GM12878 (cell line): ENCODE results near the gene C17orf107. TPM values are rescaled to one million over a fixed set of nuclear protein-coding genes. Genes with fewer than 3 reads are reported as not detected.

Experiments used
- ATAC-seq: fragments of 200-7000 bp; cut with Tn5 transposase; 3 replicates; pipeline ENCODE4 v1.9.1; 2020; ENCODE audit warnings: mild to moderate bottlenecking, moderate library complexity
- BruUV-seq: library from RNA; stranded (reverse); fragments of 400-500 nt; replicated peaks from 2 replicates; lab custom pipeline; 2021; lab: Mats Ljungman, UMichigan
- CTCF ChIA-PET: fragments of 300-600 bp; sonication (Branson Sonifier 250); formaldehyde crosslinking; extraction: SDS; loops from one replicate; lab custom pipeline; 2021; ENCODE audit warnings: inconsistent platforms; lab: Yijun Ruan, JAX
- POLR2A ChIA-PET: fragments of 350-600 bp; formaldehyde crosslinking; extraction: SDS; loops from one replicate; lab custom pipeline; 2021; ENCODE audit warnings: inconsistent platforms; lab: Charles Lee
- RAD21 ChIA-PET: fragments of 300-600 bp; sonication (Branson Sonifier 250); formaldehyde crosslinking; loops from one replicate; lab custom pipeline; 2023; ENCODE audit warnings: antibody characterized with exemption; ENCODE audit not compliant: unreplicated experiment; lab: Charles Lee
- SMC1A ChIA-PET: fragments of 300-600 bp; sonication (Branson Sonifier 250); formaldehyde crosslinking; loops from one replicate; lab custom pipeline; 2023; ENCODE audit not compliant: unreplicated experiment, uncharacterized antibody; lab: Charles Lee
- DNase-seq: peaks from one replicate; pipeline ENCODE4 v3.0.0-alpha.2; 2011; ENCODE audit warnings: low read depth, low spot score
- FAIRE-seq: peaks from 3 replicates; lab custom pipeline; 2011; peaks lifted over from hg19 to GRCh38; lab: Jason Lieb, UNC
- H2AFZ ChIP-seq: 2 replicates; pipeline ENCODE4 v1.6.0; 2011; ENCODE audit warnings: low read depth, low read length, control low read depth; ENCODE audit not compliant: control insufficient read depth
- H3K27ac ChIP-seq: 2 replicates; pipeline ENCODE4 v1.5.1; 2011; ENCODE audit warnings: control low read depth; ENCODE audit not compliant: control insufficient read depth, insufficient read depth
- H3K27me3 ChIP-seq, 2 experiments: replicated peaks in 1 of 2; 2 replicates each; pipeline versions ENCODE4 v1.6.0 to v1.6.1; 2011; ENCODE audit warnings: low read length in 1 of 2; ENCODE audit not compliant: control insufficient read depth in 2 of 2, insufficient read depth in 2 of 2
- H3K36me3 ChIP-seq, 2 experiments: 2 replicates each; pipeline ENCODE4 v1.5.1; 2011; ENCODE audit warnings: low read length in 1 of 2; ENCODE audit not compliant: control insufficient read depth in 2 of 2, insufficient read depth in 2 of 2
- H3K4me1 ChIP-seq: 2 replicates; pipeline ENCODE4 v1.6.1; 2011; ENCODE audit warnings: mild to moderate bottlenecking, low read length, moderate library complexity, mixed read lengths; ENCODE audit not compliant: control insufficient read depth, insufficient read depth
- H3K4me2 ChIP-seq: 2 replicates; pipeline ENCODE4 v1.6.0; 2011; ENCODE audit warnings: control low read depth; ENCODE audit not compliant: control insufficient read depth, insufficient read depth
- H3K4me3 ChIP-seq: fragments of 200-600 bp; sonication (generic); 2 replicates; pipeline ENCODE4 v1.5.1; 2016
- H3K79me2 ChIP-seq: 2 replicates; pipeline ENCODE4 v1.6.0; 2011; ENCODE audit warnings: low read length; ENCODE audit not compliant: control insufficient read depth, insufficient read depth
- H3K9ac ChIP-seq: 2 replicates; pipeline ENCODE4 v1.8.0; 2011; ENCODE audit warnings: low read length, control low read depth, mixed read lengths; ENCODE audit not compliant: control insufficient read depth, insufficient read depth
- H3K9me3 ChIP-seq: replicated peaks from 3 replicates; pipeline ENCODE4 v1.5.1; 2011; ENCODE audit warnings: mild to moderate bottlenecking, low read length; ENCODE audit not compliant: control insufficient read depth, insufficient read depth
- H4K20me1 ChIP-seq: 2 replicates; pipeline ENCODE4 v1.6.0; 2011; ENCODE audit not compliant: control insufficient read depth, insufficient read depth
- BACH1 ChIP-seq: fragments of 450-650 bp; IDR thresholded peaks from 2 replicates; pipeline ENCODE4 v1.6.1; 2017; ENCODE audit warnings: mild to moderate bottlenecking, borderline replicate concordance
- BMI1 ChIP-seq: fragments of 450-650 bp; IDR thresholded peaks from 2 replicates; pipeline ENCODE4 v1.6.1; 2016; ENCODE audit warnings: mild to moderate bottlenecking, moderate library complexity, borderline replicate concordance
- GATAD2B ChIP-seq: fragments of 450-650 bp; conservative IDR thresholded peaks from 2 replicates; pipeline ENCODE4 v1.6.1; 2017; ENCODE audit warnings: low read depth, mild to moderate bottlenecking, moderate library complexity
- IKZF2 ChIP-seq, 2 experiments: fragments of 450-650 bp; IDR thresholded peaks; 2 replicates each; pipeline ENCODE4 v1.6.1; 2017; ENCODE audit warnings: mild to moderate bottlenecking in 2 of 2, moderate library complexity in 2 of 2
- KLF5 ChIP-seq: fragments of 450-650 bp; IDR thresholded peaks from 2 replicates; pipeline ENCODE4 v1.6.1; 2014; ENCODE audit warnings: mild to moderate bottlenecking; ENCODE audit not compliant: partially characterized antibody
- MEF2A ChIP-seq: IDR thresholded peaks from 2 replicates; pipeline ENCODE4 v1.6.1; 2011; ENCODE audit warnings: low read depth, mild to moderate bottlenecking, low read length, moderate library complexity; ENCODE audit not compliant: insufficient read depth
- MEF2B ChIP-seq: fragments of 450-650 bp; IDR thresholded peaks from 2 replicates; pipeline ENCODE4 v1.6.1; 2018; ENCODE audit warnings: mild to moderate bottlenecking, moderate library complexity; ENCODE audit not compliant: partially characterized antibody, poor library complexity, severe bottlenecking
- MXI1 ChIP-seq: fragments of 150-350 bp; IDR thresholded peaks from 2 replicates; pipeline ENCODE4 v1.6.1; 2011; ENCODE audit warnings: low read depth, mild to moderate bottlenecking, inconsistent platforms, low read length, improper control_type of control experiment
- MYC ChIP-seq: IDR thresholded peaks from 2 replicates; pipeline ENCODE4 v1.6.1; 2011; ENCODE audit warnings: mild to moderate bottlenecking, low read length, moderate library complexity, inconsistent platforms; ENCODE audit not compliant: insufficient read depth, insufficient replicate concordance, insufficient read length, severe bottlenecking
- PAX5 ChIP-seq: IDR thresholded peaks from 2 replicates; pipeline ENCODE4 v1.6.1; 2011; ENCODE audit warnings: low read depth, low read length, borderline replicate concordance
- RAD51 ChIP-seq: fragments of 450-650 bp; IDR thresholded peaks from 2 replicates; pipeline ENCODE4 v1.6.1; 2016; ENCODE audit warnings: moderate library complexity, mild to moderate bottlenecking, inconsistent platforms
- RB1 ChIP-seq: fragments of 450-650 bp; formaldehyde crosslinking; IDR thresholded peaks from 2 replicates; pipeline ENCODE4 v1.6.1; 2017; ENCODE audit warnings: mild to moderate bottlenecking, borderline replicate concordance
- SIX5 ChIP-seq: IDR thresholded peaks from 2 replicates; pipeline ENCODE4 v1.6.1; 2011; ENCODE audit warnings: mild to moderate bottlenecking, low read depth, low read length, moderate library complexity; ENCODE audit not compliant: severe bottlenecking
- SPI1 ChIP-seq: IDR thresholded peaks from 2 replicates; pipeline ENCODE4 v1.6.1; 2011; ENCODE audit warnings: low read depth, mild to moderate bottlenecking, low read length, moderate library complexity, borderline replicate concordance; ENCODE audit not compliant: insufficient read depth
- YBX1 ChIP-seq: fragments of 450-650 bp; IDR thresholded peaks from 2 replicates; pipeline ENCODE4 v1.6.1; 2016; ENCODE audit warnings: antibody characterized with exemption
- ZNF274 ChIP-seq: IDR thresholded peaks from one replicate; pipeline ENCODE4 v1.8.0; 2011; ENCODE audit not compliant: insufficient read length, insufficient read depth
- WGBS: methylation state at CpG from one replicate; pipeline ENCODE4 v1.1.6; 2016; ENCODE audit warnings: low lambda C conversion rate; ENCODE audit not compliant: insufficient replicate concordance, insufficient coverage; ENCODE audit errors: missing lambda C conversion rate; 5-methylcytosine and 5-hydroxymethylcytosine counted together
- in situ Hi-C: fragments of 300-500 bp; cut with MboI; formaldehyde crosslinking; loops from 9 replicates; pipeline ENCODE4 v1.14.3; 2018; ENCODE audit warnings: mixed read lengths
- intact Hi-C: fragments of 100-400 bp; cut with micrococcal nuclease; formaldehyde crosslinking; loops from one replicate; pipeline ENCODE4 v1.14.2; 2022; ENCODE audit not compliant: unreplicated experiment
- polyA plus RNA-seq, 11 experiments: library from polyadenylated mRNA; depleted of rRNA in 4 of 11; unstranded in 6 of 11; stranded (reverse) in 5 of 11; fragments of >200 nt; fragmentation: Nextera tagmentation in 4 of 11; fragmentation: Illumina TruSeq in 1 of 11; extraction: Ambion mirVana in 4 of 11; extraction: Trizol in 1 of 11; gene quantifications; 1 replicate in 1 of 11; 2 replicates in 10 of 11; pipeline versions ENCODE4 v1.2.1 to v1.2.3, GENCODE V29; 2011 to 2016; ENCODE audit warnings: inconsistent platforms in 2 of 11, missing spikeins in 2 of 11, low read depth in 1 of 11
- total RNA-seq, 4 experiments: library from RNA; depleted of rRNA in 3 of 4; stranded (reverse); fragments of >200 nt in 3 of 4; fragmentation: Illumina TruSeq in 1 of 4; extraction: Trizol in 1 of 4; gene quantifications; 2 replicates each; pipeline versions ENCODE4 v1.2.1 to v1.2.3, GENCODE V29; 2013 to 2021
- TF ChIP-seq, protein P1 (sequence below): fragments of 450-650 bp; IDR thresholded peaks from 2 replicates; pipeline ENCODE4 v1.6.1; 2014; ENCODE audit warnings: mild to moderate bottlenecking
- TF ChIP-seq, protein P2 (sequence below), 3 experiments: IDR thresholded peaks in 2 of 3; conservative IDR thresholded peaks in 1 of 3; 2 replicates each; pipeline ENCODE4 v1.5.1; 2011; ENCODE audit warnings: low read depth in 3 of 3, low read length in 3 of 3, mild to moderate bottlenecking in 3 of 3, control low read depth in 2 of 3, moderate library complexity in 2 of 3, inconsistent platforms in 1 of 3, mixed read lengths in 1 of 3; ENCODE audit not compliant: control insufficient read depth in 2 of 3, insufficient read depth in 1 of 3; ENCODE audit errors: extremely low read depth in 1 of 3
- TF ChIP-seq, protein P3 (sequence below): IDR thresholded peaks from 2 replicates; pipeline ENCODE4 v1.6.1; 2012; ENCODE audit warnings: low read depth, low read length, improper control_type of control experiment
- TF ChIP-seq, protein P4 (sequence below): fragments of 450-650 bp; conservative IDR thresholded peaks from 2 replicates; pipeline ENCODE4 v1.6.1; 2017; ENCODE audit warnings: mild to moderate bottlenecking, moderate library complexity

C17orf107 gene
- total and polyA plus RNA-seq, 10 of the 15 experiments (the other 5 are each of a cell fraction or from before 2014, with no cell fraction given) = 0.05 to 0.46 (median 0.11) TPM; not detected in 3

DNA sequence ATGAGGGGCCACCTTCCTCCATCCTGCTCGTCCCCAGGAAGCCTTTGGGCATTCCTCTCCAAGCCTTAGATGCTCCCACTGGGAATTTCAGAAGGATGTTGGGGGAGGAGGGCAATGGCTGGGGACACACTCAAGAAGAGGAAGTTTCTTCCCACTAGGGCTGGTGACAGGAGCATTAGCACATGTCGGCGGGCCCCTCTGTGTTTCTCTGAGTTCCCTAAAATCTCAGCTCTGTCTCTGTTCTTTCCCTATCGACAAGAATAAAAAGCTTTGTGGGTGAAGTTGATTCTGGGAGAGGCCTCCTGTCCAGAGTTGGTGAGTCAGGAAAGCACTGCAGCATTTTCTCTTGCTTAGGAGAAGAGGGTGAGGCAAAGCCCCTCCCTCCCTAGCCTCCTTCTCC is 19.7 kb upstream of the C17orf107 start:
- SMC1A ChIA-PET = no interaction called here
- no peak for ATAC-seq
- H3K27ac ChIP-seq = no peak overlapping the region
- H3K36me3 ChIP-seq = peaks cover 5 to 6% of the 10 kb centered on the region in 2 experiments; a peak in 3 of 4 replicates
- in situ Hi-C loops (no loop called here), intact Hi-C loops (no loop called here)
- CTCF ChIA-PET = interaction anchor here (1.9 kb wide), 2 partner anchors 9 to 90 kb away, joined by 4 to 9 read pairs; no protein-coding TSS in a partner anchor
- BruUV-seq = no TSS peak
- DNase-seq = no peak
- no peak overlapping the region for H3K9ac ChIP-seq
- no peak overlapping the region for H3K4me3 ChIP-seq
- POLR2A ChIA-PET = no interaction called here
- no peaks in the 10 kb centered on the region for H3K9me3 ChIP-seq
- TF ChIP-seq BMI1 = no peak
- no peak for TF ChIP-seq RAD51
- TF ChIP-seq BACH1 = no peak
- no peak for TF ChIP-seq MEF2A
- no peak for TF ChIP-seq MYC
- TF ChIP-seq ZNF274 = no peak
- TF ChIP-seq, protein P1, sequence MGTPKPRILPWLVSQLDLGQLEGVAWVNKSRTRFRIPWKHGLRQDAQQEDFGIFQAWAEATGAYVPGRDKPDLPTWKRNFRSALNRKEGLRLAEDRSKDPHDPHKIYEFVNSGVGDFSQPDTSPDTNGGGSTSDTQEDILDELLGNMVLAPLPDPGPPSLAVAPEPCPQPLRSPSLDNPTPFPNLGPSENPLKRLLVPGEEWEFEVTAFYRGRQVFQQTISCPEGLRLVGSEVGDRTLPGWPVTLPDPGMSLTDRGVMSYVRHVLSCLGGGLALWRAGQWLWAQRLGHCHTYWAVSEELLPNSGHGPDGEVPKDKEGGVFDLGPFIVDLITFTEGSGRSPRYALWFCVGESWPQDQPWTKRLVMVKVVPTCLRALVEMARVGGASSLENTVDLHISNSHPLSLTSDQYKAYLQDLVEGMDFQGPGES = no peak
- no peak for TF ChIP-seq PAX5
- no peak for TF ChIP-seq RB1
- TF ChIP-seq, protein P2, sequence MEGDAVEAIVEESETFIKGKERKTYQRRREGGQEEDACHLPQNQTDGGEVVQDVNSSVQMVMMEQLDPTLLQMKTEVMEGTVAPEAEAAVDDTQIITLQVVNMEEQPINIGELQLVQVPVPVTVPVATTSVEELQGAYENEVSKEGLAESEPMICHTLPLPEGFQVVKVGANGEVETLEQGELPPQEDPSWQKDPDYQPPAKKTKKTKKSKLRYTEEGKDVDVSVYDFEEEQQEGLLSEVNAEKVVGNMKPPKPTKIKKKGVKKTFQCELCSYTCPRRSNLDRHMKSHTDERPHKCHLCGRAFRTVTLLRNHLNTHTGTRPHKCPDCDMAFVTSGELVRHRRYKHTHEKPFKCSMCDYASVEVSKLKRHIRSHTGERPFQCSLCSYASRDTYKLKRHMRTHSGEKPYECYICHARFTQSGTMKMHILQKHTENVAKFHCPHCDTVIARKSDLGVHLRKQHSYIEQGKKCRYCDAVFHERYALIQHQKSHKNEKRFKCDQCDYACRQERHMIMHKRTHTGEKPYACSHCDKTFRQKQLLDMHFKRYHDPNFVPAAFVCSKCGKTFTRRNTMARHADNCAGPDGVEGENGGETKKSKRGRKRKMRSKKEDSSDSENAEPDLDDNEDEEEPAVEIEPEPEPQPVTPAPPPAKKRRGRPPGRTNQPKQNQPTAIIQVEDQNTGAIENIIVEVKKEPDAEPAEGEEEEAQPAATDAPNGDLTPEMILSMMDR (IDR thresholded peaks at IDR 0.05 in 2 of 3, conservative IDR thresholded peaks at IDR 0.05 in 1 of 3; ENCODE audit: control insufficient read depth in 2 of 3, extremely low read depth in 1 of 3, insufficient read depth in 1 of 3, low read depth in 3 of 3, low read length in 3 of 3) = no peak
- no peak for TF ChIP-seq MEF2B
- TF ChIP-seq, protein P3, sequence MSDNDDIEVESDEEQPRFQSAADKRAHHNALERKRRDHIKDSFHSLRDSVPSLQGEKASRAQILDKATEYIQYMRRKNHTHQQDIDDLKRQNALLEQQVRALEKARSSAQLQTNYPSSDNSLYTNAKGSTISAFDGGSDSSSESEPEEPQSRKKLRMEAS = no peak
- no peak for TF ChIP-seq SPI1
- no peak for TF ChIP-seq IKZF2 (IDR thresholded peaks at IDR 0.05)
- no peak for TF ChIP-seq SIX5
- no peak for TF ChIP-seq YBX1
- TF ChIP-seq GATAD2B = no peak
- no peak for TF ChIP-seq KLF5
- TF ChIP-seq, protein P4, sequence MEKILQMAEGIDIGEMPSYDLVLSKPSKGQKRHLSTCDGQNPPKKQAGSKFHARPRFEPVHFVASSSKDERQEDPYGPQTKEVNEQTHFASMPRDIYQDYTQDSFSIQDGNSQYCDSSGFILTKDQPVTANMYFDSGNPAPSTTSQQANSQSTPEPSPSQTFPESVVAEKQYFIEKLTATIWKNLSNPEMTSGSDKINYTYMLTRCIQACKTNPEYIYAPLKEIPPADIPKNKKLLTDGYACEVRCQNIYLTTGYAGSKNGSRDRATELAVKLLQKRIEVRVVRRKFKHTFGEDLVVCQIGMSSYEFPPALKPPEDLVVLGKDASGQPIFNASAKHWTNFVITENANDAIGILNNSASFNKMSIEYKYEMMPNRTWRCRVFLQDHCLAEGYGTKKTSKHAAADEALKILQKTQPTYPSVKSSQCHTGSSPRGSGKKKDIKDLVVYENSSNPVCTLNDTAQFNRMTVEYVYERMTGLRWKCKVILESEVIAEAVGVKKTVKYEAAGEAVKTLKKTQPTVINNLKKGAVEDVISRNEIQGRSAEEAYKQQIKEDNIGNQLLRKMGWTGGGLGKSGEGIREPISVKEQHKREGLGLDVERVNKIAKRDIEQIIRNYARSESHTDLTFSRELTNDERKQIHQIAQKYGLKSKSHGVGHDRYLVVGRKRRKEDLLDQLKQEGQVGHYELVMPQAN = no peak
- TF ChIP-seq MXI1 = no peak
- H3K27me3 ChIP-seq = no peaks in the 10 kb centered on the region
- H2AFZ ChIP-seq = no peak overlapping the region
- H3K4me2 ChIP-seq = no peak overlapping the region
- RAD21 ChIA-PET = no interaction called here
- H3K4me1 ChIP-seq = no peaks in the 10 kb centered on the region
- H4K20me1 ChIP-seq = no peaks in the 10 kb centered on the region; the same call in 1 of the 2 replicates
- FAIRE-seq = no peak
- WGBS = 75% methylated on average over 4 of the region's 4 CpGs
- H3K79me2 ChIP-seq = no peaks in the 10 kb centered on the region
